GM19035 (cell line): Measurements from ENCODE around the gene CAMK2D.

Experiments used
- ATAC-seq: cut with Tn5 transposase; IDR thresholded peaks from one replicate; pipeline ENCODE4 v1.9.1; 2021; ENCODE audit not compliant: unreplicated experiment

CAMK2D gene

DNA sequence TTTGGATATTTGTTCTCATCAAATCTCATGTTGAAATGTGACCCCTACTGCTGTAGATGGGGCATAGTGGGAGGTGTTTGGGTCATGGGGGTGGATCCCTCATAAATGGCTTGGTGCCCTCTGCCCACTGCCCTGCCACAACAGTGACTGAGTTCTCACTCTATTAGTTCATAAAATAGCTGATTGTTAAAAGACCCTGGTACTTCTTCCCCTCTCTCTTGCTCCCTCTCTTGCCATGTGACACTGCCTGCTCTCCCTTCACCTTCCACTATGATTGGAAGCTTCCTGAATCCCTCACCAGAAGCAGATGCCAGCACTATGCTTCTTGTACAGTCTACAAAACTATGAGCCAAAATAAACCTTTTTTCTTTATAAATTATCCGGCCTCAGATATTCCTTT lies 182.2 kb downstream of the CAMK2D start:
- ATAC-seq: no peak

DNA sequence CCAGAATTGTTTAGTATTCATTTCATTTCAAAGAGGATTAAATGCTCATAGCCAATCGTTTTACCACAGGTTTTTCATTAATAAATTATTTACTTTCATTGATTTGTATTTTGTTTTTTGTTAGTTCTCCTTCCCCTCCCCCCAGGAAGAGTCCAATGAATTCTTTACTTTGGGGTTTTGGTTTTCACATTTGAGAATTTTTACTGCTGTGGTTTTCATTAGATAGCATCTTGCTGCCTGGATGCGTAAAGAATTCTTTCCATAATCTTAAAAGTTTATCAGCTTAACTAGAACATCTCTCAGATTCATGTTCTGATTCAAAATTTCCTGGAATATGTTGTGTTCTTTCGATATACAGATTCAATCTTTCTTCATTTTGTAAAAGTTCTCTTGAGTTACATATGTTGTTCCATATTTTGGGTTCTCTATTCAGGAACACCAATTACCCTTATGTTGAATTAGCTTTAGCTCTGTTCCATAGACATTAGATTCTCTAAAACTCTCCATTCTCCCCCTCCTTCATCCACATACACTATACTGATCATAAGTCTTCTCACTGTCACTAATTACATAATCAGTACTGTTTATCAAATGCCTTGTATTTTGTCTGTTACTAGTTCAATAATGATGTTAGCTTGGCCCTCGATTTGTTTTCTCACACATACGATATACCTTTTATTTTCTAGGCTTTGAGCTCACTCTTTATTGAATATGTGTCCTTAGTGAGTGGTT lies 184.4 kb downstream of the CAMK2D start:
- ATAC-seq: no peak

- no peak for ATAC-seq
Observed at GRCh38 chr4:113575401-113575800, 186.1 kb downstream of the CAMK2D start.

DNA sequence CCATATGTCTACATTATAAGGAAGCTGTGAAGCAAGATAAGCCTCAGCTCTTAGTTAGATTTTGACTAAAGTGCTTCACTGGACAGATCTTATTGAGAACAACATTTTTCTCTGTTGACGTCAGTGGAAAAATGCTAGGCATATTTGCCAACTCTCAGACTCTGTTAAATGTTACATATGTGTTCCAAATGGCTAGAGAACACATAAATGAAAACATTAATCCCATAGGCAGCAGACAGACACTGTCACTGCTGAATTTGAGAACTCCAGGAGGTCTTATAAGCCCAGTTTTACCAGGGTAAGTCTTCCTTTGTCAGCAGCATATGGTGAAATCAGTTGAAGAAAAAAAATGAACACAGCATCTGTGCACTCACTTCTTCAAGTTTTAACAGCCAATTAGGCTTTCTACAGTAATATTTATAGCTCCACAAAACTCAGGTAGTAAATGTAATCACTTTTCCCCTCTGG lies 186.9 kb downstream of the CAMK2D start:
- no peak for ATAC-seq

DNA sequence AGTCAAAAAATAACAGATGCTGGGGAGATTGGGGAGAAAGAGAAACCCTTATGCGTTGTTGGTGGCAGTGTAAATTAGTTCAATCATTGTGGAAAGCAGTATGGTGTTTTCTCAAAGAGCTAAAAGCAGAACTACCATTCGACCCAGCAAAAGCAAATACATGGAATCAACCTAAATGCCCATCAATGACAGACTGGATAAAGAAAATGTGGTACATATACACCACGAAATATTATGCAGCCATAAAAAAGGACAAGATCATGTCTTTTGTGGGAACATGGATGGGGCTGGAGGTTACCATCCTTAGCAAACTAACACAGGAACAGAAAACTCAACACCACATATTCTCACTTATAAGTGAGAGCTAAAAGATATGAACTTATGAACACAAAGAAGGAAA lies 188.9 kb downstream of the CAMK2D start:
- no peak for ATAC-seq

DNA sequence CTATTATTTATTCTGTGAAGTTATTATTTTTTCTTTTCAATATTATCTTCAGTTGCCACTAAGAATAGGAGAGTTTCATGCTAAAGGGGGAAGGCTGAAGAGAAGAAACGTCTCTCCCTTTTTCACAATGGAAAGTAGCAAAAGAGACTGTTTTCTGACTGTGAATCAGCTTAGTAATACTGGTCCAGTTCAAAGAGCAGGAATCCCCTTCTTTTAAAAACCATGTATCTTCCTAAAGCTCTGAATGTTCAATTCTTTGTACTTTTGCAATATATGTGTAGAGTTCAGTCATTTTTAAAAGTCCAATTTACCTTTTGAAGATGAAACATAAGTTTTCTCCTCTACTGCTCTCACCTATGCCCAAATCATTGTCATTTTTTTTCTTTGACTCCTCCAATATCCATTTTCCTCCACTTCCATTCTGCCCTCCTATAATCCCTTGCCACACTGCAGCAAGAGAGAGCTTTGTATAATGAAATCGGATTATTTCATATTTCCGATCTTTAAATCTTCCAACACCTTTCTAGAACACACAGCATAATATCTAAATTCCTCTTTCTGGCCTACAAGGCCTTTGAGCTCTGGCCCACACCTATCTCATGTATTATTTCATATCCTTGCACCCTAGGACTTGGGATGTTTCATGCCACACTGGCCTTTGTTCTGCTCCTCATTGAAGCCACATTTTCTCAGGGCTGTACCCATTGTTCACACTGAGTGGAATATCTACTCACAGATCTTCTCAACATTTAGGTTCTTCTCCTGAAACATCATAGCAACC lies 195.3 kb downstream of the CAMK2D start:
- no peak for ATAC-seq

DNA sequence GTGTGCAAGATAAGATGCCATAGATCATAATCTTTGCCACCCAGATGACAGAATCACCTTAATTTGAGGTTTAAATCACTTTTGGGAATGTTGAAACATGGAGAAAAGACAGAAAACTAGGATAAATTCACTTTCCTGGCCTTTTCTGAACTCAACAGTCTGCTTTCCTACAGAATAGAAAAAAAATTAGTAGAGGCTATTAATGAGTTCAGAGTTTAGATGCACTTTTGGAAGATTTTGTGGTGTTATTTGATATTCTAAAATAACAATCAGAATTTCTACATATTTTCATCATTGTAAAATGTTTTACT lies 195.9 kb downstream of the CAMK2D start:
- no peak for ATAC-seq

DNA sequence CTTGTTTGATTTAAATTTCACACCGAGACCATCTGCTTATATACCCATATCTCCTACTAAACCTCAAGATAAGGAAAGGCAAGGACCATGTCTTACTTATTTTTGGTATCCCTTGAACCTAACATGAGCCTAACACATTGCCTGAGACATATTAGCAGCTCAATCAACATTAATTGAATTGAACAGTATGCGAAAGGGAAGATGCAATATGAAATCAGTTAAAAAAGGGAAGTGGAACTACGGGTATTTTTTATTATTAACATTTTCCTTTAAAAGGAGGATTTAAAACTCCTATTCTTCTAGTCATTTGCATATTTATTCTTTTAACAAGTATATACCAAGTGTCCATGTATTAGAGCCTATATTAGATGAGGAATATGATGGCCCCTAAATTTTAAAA lies 197.0 kb downstream of the CAMK2D start:
- ATAC-seq: peak; percentile 34

DNA sequence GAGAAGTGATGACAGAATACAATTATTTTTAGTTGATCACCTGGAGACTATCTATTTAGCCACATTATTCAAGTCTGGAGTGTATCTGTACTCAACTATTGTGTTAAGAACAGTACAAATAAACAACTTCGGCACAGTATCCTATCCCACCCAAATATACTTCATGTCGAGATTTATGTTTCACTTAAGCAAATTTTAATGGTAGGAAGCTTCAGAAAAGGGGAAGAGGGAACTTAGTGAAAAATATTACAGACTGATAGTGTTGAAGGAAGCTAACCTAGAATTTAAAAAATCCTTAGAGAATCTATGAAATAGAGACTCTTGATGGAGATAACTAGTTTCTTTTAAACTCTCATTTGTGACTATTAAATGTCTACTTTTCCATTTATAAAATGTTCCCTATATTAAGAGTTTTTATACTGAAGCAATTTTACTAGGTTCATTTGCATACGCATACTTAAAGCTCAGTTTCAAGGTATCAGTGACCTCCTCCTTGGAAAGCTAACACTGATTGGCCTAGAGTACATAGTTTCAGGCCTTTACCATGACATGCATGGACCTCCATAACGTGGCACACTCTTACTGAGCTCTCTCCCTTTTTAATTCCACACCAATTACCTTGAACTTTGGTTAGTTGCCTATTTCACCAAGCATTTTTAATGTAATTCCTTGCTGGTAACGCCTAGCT lies 197.7 kb downstream of the CAMK2D start:
- ATAC-seq: no peak

- no peak for ATAC-seq
Observed at GRCh38 chr4:113561758-113562157, 199.8 kb downstream of the CAMK2D start.

DNA sequence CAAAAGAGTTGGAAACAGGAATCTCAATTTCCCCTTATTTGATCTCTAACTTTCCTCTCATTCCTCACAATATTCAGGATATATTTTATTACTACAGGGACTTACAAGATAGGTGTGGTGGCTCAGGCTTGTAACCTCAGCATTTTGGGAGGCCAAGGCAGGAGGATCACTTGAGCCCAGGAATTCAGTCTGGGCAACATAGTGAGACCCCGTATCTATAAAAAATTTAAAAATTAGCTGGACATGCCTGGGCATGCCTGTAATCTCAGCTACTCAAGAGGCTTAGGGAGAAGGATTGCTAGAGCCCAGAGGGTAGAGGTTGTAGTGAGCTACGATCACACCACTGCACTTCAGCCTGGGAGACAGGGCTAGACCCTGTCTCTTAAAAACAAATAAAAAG lies 200.4 kb downstream of the CAMK2D start:
- ATAC-seq: no peak

DNA sequence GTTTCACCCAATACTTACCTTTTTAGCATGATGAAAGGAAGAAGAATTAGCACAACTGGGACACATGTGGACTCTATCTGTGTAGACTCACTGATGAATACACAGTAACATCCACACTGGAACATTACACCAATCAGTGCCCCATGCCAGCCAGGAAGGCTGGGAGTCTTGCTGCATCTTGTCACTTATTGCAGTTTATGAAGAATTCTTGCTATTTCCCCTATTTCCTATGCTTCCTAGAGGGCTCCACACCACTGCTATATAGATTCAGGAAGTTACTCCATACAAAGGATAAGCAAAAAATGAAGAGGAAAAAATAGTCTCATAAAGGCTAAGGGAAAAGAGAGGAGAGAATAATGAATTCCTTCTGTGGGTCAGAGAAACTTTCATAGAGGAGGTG lies 201.0 kb downstream of the CAMK2D start:
- ATAC-seq: no peak

- no peak for ATAC-seq
Observed at GRCh38 chr4:113559947-113560346, 201.6 kb downstream of the CAMK2D start.

DNA sequence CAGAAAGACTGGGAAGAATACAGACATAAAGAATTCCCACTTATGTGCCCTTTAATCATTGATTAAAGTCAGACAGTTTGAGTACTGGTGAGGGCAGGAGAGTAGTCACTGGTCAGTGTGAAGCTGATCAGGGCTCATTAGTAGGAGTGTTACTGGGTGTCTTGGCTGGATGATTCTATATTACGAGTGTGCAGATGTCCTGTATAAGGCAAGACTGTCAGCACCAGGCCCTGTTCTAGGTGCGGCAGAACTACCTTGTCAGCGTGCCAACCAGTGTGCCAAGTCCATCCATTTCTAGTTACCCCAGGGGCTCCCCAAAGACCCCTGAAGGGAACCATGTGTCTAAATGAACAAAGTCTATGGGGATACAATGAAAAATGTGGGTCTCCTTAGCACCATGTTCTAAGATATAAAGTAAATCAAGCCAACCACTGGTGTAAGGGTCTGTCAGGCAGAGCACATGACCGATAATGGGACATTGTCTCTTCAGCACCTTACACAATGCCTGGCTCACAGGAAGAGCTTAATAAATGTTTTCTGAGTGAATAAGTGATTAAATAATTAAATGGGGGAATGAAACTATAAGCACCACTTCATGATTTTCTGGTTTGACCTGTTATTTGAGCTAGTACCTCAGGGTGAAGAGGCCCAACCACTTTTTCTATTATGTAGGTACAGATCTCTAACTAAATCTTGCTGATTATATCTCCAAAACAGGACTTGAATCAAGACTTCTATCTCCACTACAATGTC lies 205.0 kb downstream of the CAMK2D start:
- no peak for ATAC-seq

DNA sequence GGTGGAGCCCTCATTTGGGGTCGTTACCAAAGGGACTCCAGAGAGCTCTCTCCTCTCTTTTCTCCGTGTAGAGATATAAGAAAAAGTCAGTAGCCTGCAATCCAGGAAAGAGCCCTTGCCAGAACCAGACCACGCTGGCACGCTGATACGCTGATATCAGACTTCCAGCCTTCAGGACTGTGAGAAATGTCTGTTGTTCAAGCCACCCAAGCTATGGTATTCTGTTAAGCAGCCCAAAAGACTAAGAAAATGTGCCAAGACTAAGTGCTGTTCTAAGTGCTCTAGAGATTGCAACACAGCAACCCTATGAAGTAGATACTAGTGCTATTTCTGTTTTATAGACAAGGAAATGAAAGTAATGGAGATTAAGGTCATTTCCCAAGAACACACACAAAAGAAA lies 205.7 kb downstream of the CAMK2D start:
- no peak for ATAC-seq

- no peak for ATAC-seq
Observed at GRCh38 chr4:113553082-113553481, 208.5 kb downstream of the CAMK2D start.

DNA sequence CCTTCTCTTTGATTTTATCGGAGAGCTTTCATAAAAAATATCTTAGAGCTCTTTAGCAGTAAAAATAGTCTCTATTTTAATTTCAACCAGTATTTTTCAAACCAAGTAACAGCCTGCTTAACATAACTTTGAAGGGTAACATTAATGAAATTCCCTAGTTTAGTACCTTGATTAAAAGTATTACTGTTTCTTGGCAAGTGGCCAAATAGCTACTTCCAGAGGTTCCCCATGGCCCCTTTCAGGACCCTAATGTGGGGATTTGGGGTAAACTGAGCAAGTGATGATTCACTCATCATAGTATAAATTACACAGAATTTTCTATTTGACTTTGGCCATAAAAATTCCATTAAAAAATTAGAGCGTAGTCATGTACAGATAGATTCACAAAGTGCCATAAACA lies 211.0 kb downstream of the CAMK2D start:
- no peak for ATAC-seq

GRCh38 chr4:113548303-113548702 lies 213.2 kb downstream of the CAMK2D start:
- ATAC-seq: no peak

DNA sequence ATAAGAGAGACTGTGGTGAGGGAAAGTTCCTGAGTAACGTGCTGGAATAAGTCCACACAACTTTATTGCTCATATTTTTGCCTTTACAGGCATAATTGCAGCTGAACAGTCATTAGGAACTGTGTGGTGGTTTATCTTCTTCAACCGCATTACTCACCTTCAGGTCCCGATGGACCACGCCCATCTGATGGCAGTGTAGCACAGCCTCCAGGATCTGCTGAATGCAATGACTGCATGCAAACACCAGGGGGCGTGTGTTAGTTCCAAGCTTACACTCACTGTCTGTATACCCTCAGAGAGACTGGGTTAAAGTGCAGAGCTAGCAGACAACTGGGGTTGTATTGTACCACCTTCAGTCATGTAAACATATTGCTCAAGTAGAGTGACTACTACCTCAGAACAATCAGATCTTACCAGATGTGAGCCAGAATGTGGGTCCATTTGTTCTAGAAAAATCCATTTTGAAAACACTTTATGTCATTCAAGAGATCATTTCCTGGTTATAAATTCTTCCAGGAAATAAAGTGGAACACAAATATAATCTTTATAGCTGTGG lies 214.0 kb downstream of the CAMK2D start:
- peak; percentile 99 for ATAC-seq

GRCh38 chr4:113541933-113542332 lies 219.6 kb downstream of the CAMK2D start:
- no peak for ATAC-seq

GRCh38 chr4:113540859-113541258 lies 220.7 kb downstream of the CAMK2D start:
- ATAC-seq: no peak
